Suprapubic skin (tissue), 4 donors: Measurements from ENCODE around the gene STIM2.

ENCODE experiments used
- EP300 ChIP-seq: sonication (generic); formaldehyde crosslinking; IDR thresholded peaks from one replicate; pipeline ENCODE4 v1.6.1; 2017; ENCODE audit warnings: antibody characterized with exemption
- POLR2A ChIP-seq, 2 donors: fragments of 450-650 bp; IDR thresholded peaks; one replicate each; pipeline ENCODE4 v1.6.1; 2017; ENCODE audit warnings: antibody characterized with exemption in 2 of 2, mild to moderate bottlenecking in 2 of 2, moderate library complexity in 2 of 2
- POLR2AphosphoS5 ChIP-seq, 3 donors: sonication (generic); formaldehyde crosslinking; IDR thresholded peaks; one replicate each; pipeline ENCODE4 v1.6.1; 2017; ENCODE audit warnings: antibody characterized with exemption in 3 of 3
- TF ChIP-seq, protein P1 (sequence below), 2 donors: fragments of 200-600 bp in 1 of 2; fragments of 450-650 bp in 1 of 2; sonication (generic) in 1 of 2; IDR thresholded peaks; one replicate each; pipeline ENCODE4 v1.5.1; 2016 to 2019; ENCODE audit warnings: antibody characterized with exemption in 2 of 2, mild to moderate bottlenecking in 1 of 2, moderate library complexity in 1 of 2

- TF ChIP-seq, protein P1, sequence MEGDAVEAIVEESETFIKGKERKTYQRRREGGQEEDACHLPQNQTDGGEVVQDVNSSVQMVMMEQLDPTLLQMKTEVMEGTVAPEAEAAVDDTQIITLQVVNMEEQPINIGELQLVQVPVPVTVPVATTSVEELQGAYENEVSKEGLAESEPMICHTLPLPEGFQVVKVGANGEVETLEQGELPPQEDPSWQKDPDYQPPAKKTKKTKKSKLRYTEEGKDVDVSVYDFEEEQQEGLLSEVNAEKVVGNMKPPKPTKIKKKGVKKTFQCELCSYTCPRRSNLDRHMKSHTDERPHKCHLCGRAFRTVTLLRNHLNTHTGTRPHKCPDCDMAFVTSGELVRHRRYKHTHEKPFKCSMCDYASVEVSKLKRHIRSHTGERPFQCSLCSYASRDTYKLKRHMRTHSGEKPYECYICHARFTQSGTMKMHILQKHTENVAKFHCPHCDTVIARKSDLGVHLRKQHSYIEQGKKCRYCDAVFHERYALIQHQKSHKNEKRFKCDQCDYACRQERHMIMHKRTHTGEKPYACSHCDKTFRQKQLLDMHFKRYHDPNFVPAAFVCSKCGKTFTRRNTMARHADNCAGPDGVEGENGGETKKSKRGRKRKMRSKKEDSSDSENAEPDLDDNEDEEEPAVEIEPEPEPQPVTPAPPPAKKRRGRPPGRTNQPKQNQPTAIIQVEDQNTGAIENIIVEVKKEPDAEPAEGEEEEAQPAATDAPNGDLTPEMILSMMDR (IDR thresholded peaks at IDR 0.05) = no peak
- no peak for TF ChIP-seq POLR2AphosphoS5 (IDR thresholded peaks at IDR 0.05)
- no peak for TF ChIP-seq POLR2A (IDR thresholded peaks at IDR 0.05)
- TF ChIP-seq EP300 = no peak
Measured at GRCh38 chr4:26996745-26997144, 136.1 kb downstream of the STIM2 start.
